MM.1S (cell line): ENCODE results near the gene PRX.

Source experiments
- CTCF ChIP-seq: fragments of 300-600 bp; sonication (generic); IDR thresholded peaks from 2 replicates; pipeline ENCODE4 v1.5.1; 2016; ENCODE audit warnings: antibody characterized with exemption, low read length, mixed read lengths
- EZH2 ChIP-seq: fragments of 300-600 bp; sonication (generic); optimal IDR thresholded peaks from 2 replicates; pipeline ENCODE3; 2017; ENCODE audit warnings: low read depth, mild to moderate bottlenecking, antibody characterized with exemption, low read length, mixed read lengths

DNA sequence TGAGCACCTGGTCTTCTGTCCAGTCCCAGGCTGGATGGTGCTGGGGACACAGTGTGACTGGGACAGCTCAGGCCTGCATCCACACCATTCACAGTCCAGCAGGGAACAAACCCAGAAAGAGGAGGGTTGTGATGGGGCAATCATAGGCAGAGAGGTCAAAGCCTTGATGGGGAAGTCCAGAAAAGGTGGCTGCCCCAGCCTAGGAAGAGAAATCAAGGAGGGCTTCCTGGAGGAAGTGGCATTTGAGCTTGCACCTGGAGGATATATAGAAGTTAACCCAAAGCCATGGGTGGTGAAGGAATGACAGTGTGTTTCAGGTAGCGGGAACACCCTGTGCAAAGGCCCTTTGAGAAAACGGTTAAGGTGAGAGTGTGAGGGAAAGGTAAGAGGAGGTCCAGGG is 2.6 kb upstream of the PRX start:
- TF ChIP-seq EZH2 (no peak), CTCF (no peak)
